Right lobe of liver (tissue), 4 donors: ENCODE measurements around the gene FAM180B.

Source experiments
- POLR2A ChIP-seq: fragments of 450-650 bp; IDR thresholded peaks from one replicate; pipeline ENCODE4 v1.6.1; 2017; ENCODE audit warnings: antibody characterized with exemption, mild to moderate bottlenecking
- TF ChIP-seq, protein P1 (sequence below), 4 donors: fragments of 200-600 bp in 3 of 4; fragments of 450-650 bp in 1 of 4; IDR thresholded peaks; one replicate each; pipeline versions ENCODE4 v1.5.1 to v1.8.0; 2016 to 2022; ENCODE audit warnings: antibody characterized with exemption in 4 of 4, mild to moderate bottlenecking in 2 of 4
- donor health status: DM: no; HTN: no; CAD: no.
- donor health status: DM: no; HTN: no; CAD: no.
- donor health status: DM: no; HTN: yes; CAD: no.

- TF ChIP-seq, protein P1, sequence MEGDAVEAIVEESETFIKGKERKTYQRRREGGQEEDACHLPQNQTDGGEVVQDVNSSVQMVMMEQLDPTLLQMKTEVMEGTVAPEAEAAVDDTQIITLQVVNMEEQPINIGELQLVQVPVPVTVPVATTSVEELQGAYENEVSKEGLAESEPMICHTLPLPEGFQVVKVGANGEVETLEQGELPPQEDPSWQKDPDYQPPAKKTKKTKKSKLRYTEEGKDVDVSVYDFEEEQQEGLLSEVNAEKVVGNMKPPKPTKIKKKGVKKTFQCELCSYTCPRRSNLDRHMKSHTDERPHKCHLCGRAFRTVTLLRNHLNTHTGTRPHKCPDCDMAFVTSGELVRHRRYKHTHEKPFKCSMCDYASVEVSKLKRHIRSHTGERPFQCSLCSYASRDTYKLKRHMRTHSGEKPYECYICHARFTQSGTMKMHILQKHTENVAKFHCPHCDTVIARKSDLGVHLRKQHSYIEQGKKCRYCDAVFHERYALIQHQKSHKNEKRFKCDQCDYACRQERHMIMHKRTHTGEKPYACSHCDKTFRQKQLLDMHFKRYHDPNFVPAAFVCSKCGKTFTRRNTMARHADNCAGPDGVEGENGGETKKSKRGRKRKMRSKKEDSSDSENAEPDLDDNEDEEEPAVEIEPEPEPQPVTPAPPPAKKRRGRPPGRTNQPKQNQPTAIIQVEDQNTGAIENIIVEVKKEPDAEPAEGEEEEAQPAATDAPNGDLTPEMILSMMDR (IDR thresholded peaks at IDR 0.05) = no peak
- TF ChIP-seq POLR2A = no peak
Measured at GRCh38 chr11:47626234-47626633, 39.8 kb downstream of the FAM180B start.
